Lung (tissue), 12 donors: Measurements from ENCODE around the gene ANKRD11. TPM values are rescaled to one million over a fixed set of nuclear protein-coding genes. Genes with fewer than 3 reads are reported as not detected.

Source experiments
- ATAC-seq: fragments of 200-7000 bp; cut with Tn5 transposase; one replicate; pipeline ENCODE4 v1.9.1; 2020; ENCODE audit warnings: moderate number of reproducible peaks; ENCODE audit not compliant: insufficient read depth, low FRiP score
- DNase-seq, 3 donors: peaks; one replicate each; pipeline ENCODE4 v3.0.0-alpha.2; 2013 to 2017
- H3K27ac ChIP-seq, 2 donors: one replicate each; pipeline ENCODE4 v1.5.1; 2013; ENCODE audit warnings: mild to moderate bottlenecking in 2 of 2, moderate library complexity in 2 of 2, control low read depth in 1 of 2, inconsistent platforms in 1 of 2, low read depth in 1 of 2, low read length in 1 of 2
- H3K27me3 ChIP-seq, 3 donors: one replicate each; pipeline ENCODE4 v1.5.1; 2013; ENCODE audit warnings: low read length in 2 of 3; ENCODE audit not compliant: control insufficient read depth in 3 of 3, insufficient read depth in 3 of 3
- H3K36me3 ChIP-seq, 4 donors: one replicate each; pipeline ENCODE4 v1.5.1; 2013; ENCODE audit warnings: low read length in 4 of 4, mild to moderate bottlenecking in 1 of 4, moderate library complexity in 1 of 4; ENCODE audit not compliant: control insufficient read depth in 4 of 4, insufficient read depth in 4 of 4
- H3K4me1 ChIP-seq, 5 donors: one replicate each; pipeline ENCODE4 v1.5.1; 2013; ENCODE audit warnings: low read length in 5 of 5, mild to moderate bottlenecking in 2 of 5, moderate library complexity in 1 of 5; ENCODE audit not compliant: control insufficient read depth in 5 of 5, insufficient read depth in 5 of 5
- H3K4me3 ChIP-seq: one replicate; pipeline ENCODE4 v1.5.1; 2013; ENCODE audit warnings: mild to moderate bottlenecking, control low read depth, moderate library complexity
- H3K9ac ChIP-seq, 2 donors: one replicate each; pipeline ENCODE4 v1.5.1; 2013; ENCODE audit warnings: low read length in 2 of 2, control low read depth in 1 of 2; ENCODE audit not compliant: insufficient read depth in 1 of 2
- H3K9me3 ChIP-seq, 4 donors: one replicate each; pipeline ENCODE4 v1.5.1; 2013; ENCODE audit warnings: low read length in 3 of 4, mild to moderate bottlenecking in 1 of 4, moderate library complexity in 1 of 4; ENCODE audit not compliant: control insufficient read depth in 4 of 4, insufficient read depth in 3 of 4
- WGBS, 2 donors: extraction: QIAGEN DNeasy Blood & Tissue Kit; methylation state at CpG; one replicate each; pipeline ENCODE4 v1.1.7; 2013; 5-methylcytosine and 5-hydroxymethylcytosine counted together
- polyA plus RNA-seq, 2 donors: library from polyadenylated mRNA; stranded (reverse); fragments of 200-250 nt; gene quantifications; one replicate each; pipeline ENCODE4 v1.2.1, GENCODE V29; 2013
- total RNA-seq, 2 donors: library from RNA; depleted of rRNA in 1 of 2; stranded (reverse); fragments of >200 nt in 1 of 2; gene quantifications; one replicate each; pipeline ENCODE4 v1.2.1, GENCODE V29; 2014 to 2021
- TF ChIP-seq, protein P1 (sequence below): IDR thresholded peaks from 2 replicates; pipeline ENCODE4 v1.5.1; 2012; ENCODE audit warnings: mild to moderate bottlenecking; ENCODE audit errors: control extremely low read depth, extremely low read depth
- donor health status: control.
- donor health status: control.
- donor health status: Bipolar disorder and iron deficiency.
- donor health status: healthy.
- donor health status: DM: yes; HTN: yes; CAD: no.

The ANKRD11 gene
- total and polyA plus RNA-seq, 4 donors: 58.5 to 162 (median 89.5) TPM

DNA sequence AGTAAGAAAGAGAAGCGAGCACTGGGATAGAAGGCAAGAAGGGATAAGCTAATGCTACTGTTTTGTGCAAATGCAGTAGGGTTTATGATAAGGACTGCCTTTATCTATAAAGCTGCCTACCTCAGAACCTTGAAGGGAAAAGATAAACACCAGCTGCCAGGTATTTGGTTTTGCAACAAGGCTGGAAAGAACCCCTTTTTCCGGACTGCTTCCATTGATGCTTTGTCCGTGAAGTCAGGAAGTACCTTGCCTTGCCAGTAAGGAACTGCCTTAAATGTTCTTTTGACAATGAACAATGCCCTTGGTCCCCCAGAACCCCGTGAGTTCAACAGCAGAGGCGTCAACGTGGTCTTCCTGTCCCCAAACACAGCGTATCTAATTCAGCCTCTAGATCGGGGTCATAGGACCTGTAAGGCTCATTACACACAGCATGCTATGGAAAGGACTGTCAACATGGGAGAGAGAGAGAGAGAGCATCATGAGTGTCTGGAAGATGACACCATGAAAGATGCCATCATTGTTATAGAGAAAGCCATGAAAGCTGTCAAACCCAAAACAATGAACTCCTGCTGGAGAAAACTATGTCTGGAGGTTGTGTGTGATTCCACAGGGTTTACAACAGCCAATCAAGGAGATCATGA lies 113.4 kb downstream of the ANKRD11 start:
- H3K4me3 ChIP-seq: no peak overlapping the region
- TF ChIP-seq, protein P1, sequence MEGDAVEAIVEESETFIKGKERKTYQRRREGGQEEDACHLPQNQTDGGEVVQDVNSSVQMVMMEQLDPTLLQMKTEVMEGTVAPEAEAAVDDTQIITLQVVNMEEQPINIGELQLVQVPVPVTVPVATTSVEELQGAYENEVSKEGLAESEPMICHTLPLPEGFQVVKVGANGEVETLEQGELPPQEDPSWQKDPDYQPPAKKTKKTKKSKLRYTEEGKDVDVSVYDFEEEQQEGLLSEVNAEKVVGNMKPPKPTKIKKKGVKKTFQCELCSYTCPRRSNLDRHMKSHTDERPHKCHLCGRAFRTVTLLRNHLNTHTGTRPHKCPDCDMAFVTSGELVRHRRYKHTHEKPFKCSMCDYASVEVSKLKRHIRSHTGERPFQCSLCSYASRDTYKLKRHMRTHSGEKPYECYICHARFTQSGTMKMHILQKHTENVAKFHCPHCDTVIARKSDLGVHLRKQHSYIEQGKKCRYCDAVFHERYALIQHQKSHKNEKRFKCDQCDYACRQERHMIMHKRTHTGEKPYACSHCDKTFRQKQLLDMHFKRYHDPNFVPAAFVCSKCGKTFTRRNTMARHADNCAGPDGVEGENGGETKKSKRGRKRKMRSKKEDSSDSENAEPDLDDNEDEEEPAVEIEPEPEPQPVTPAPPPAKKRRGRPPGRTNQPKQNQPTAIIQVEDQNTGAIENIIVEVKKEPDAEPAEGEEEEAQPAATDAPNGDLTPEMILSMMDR: no peak
- no peaks in the 10 kb centered on the region for H3K27me3 ChIP-seq
- ATAC-seq: no peak
- H3K9me3 ChIP-seq: peaks cover 0 to 2% (median 0%) of the 10 kb centered on the region in 4 donors
- no peak overlapping the region for H3K9ac ChIP-seq
- DNase-seq: no peak
- H3K4me1 ChIP-seq: peaks cover 0 to 20% (median 10%) of the 10 kb centered on the region in 5 donors
- H3K27ac ChIP-seq: no peak overlapping the region
- WGBS, 2 donors: 69 to 88% methylated on average over 8 of the region's 8 CpGs
- H3K36me3 ChIP-seq: peaks cover 0 to 2% (median 0%) of the 10 kb centered on the region in 4 donors

DNA sequence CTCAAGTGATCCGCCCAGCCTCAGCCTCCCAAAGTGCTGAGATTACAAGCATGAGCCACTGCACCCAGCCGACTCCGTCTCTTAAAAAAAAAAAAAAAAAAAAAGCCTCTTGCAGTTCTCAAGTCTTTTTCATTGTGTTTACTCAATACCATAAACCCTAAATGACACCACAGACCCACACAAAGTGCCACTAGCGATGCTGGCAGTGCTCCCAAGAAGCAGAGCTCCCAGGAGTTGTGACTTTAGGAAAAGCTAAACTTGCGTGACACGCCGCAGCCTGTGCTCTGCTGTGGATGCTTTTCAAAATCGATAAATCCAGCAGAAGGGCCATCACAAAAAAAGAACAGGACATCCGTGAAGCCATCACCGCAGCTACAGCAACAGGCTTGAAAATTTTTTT lies 114.7 kb downstream of the ANKRD11 start:
- TF ChIP-seq, protein P1: no peak
- WGBS, 2 donors: 91 to 97% methylated on average over 10 of the region's 10 CpGs
- DNase-seq (no peak), ATAC-seq (no peak)
- H3K9me3 ChIP-seq: peaks cover 0 to 2% (median 0%) of the 10 kb centered on the region in 4 donors
- H3K27me3 ChIP-seq: no peaks in the 10 kb centered on the region
- peaks cover 0 to 20% (median 10%) of the 10 kb centered on the region in 5 donors for H3K4me1 ChIP-seq
- H3K9ac ChIP-seq: no peak overlapping the region
- peaks cover 0 to 8% (median 3%) of the 10 kb centered on the region in 4 donors for H3K36me3 ChIP-seq
- no peak overlapping the region for H3K4me3 ChIP-seq
- no peak overlapping the region for H3K27ac ChIP-seq

DNA sequence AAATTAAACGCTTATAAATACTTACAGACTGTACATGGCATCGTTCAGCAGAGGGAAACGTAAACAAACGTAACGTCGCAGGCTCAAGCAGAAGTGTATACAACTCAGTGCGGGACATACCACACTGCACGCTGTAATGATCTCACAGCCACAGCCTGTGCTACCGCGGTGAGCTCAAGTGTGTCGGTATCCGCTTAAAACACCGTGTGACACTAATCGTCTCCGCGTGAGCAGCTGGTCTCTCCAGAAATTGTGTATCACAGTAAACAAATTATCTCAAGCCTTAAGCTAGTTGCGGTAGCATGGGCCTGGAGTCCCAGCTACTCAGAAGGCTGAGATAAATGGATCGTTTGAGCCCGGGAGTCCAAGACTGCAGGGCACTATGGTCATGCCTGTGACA lies 115.3 kb downstream of the ANKRD11 start:
- no peak overlapping the region for H3K4me3 ChIP-seq
- DNase-seq (peak; percentile 38 to 49 (median 43)), ATAC-seq (no peak)
- H3K9ac ChIP-seq: no peak overlapping the region
- no peaks in the 10 kb centered on the region for H3K27me3 ChIP-seq
- peaks cover 0 to 23% (median 12%) of the 10 kb centered on the region in 5 donors for H3K4me1 ChIP-seq
- peaks cover 0 to 8% (median 3%) of the 10 kb centered on the region in 4 donors for H3K36me3 ChIP-seq
- TF ChIP-seq, protein P1: no peak
- H3K9me3 ChIP-seq: peaks cover 0 to 2% (median 0%) of the 10 kb centered on the region in 4 donors
- WGBS, 2 donors: 88 to 90% methylated on average over 19 of the region's 19 CpGs
- no peak overlapping the region for H3K27ac ChIP-seq
